Measurements from ENCODE around the gene OR2G6. TPM values are rescaled to one million over a fixed set of nuclear protein-coding genes. Genes with fewer than 3 reads are reported as not detected.
A peak's percentile ranks its signal among the peaks of the same experiment; 100 is the strongest.
"Not testable (repeated sequence)": the region's sequence is repeated elsewhere in the genome, so short reads cannot be mapped to it uniquely, and the experiment has no call there.

OR2G6 gene
- total and polyA plus RNA-seq, 2 of the 13 experiments (the other 11 are each of a cell fraction or from before 2014, with no cell fraction given) = not detected

DNA sequence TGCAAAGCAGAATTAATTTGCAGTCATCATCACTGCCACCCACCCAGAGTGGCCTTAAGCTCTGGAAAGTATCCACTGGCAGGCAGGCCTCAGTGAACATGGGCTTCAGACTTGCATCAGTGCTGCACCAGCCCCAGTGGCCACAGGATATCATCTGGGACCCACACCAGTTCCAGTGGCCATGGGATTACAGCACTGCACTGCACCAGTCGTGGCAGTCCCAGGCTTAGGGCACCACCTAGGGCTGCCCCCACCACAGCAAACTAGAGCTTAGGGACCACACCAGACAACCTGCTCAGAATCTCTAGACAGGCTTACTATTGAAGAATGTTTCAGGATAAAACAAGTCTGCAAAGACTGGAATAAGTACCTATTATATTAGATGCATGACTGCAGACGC is 39.5 kb downstream of the OR2G6 start:
- H3K4me3 ChIP-seq (replicated peaks in 1 of 3; ENCODE audit: insufficient read depth in 1 of 3, low read depth in 2 of 3, low read length in 3 of 3); H2AFZ ChIP-seq (ENCODE audit: low read length); H3K9ac ChIP-seq (ENCODE audit: insufficient read depth, low read depth, low read length); DNase-seq (ENCODE audit: low spot score); H3K4me2 ChIP-seq (ENCODE audit: low read depth, low read length); FAIRE-seq; H3K4me1 ChIP-seq (ENCODE audit: insufficient read depth, low read length); H3K9me3 ChIP-seq (ENCODE audit: low read length); in situ Hi-C loops (cut with HindIII; ENCODE audit: extremely low pct_ligation_motif_present, low pct_unique_long_range_greater_than_20kb); H4K20me1 ChIP-seq (ENCODE audit: insufficient read depth, low read length); BruUV-seq (replicated peaks); H3K36me3 ChIP-seq (replicated peaks in 1 of 2; ENCODE audit: control insufficient read depth in 1 of 2, insufficient read depth in 2 of 2, low read length in 2 of 2); H3K27ac ChIP-seq (ENCODE audit: extremely low read length, insufficient read depth, low read length); intact Hi-C loops (cut with micrococcal nuclease; ENCODE audit: unreplicated experiment); ATAC-seq; H3K79me2 ChIP-seq (ENCODE audit: insufficient read depth, low read length); POLR2A ChIA-PET; H3K27me3 ChIP-seq (ENCODE audit: control insufficient read depth in 1 of 2, insufficient read depth in 2 of 2, low read length in 2 of 2); CTCF ChIA-PET (ENCODE audit: low intra/inter-chr PET ratio, low total read pairs): not testable (repeated sequence)
- WGBS (ENCODE audit: low lambda C conversion rate) = no CpG with 5 or more reads among the region's 2 CpGs

DNA sequence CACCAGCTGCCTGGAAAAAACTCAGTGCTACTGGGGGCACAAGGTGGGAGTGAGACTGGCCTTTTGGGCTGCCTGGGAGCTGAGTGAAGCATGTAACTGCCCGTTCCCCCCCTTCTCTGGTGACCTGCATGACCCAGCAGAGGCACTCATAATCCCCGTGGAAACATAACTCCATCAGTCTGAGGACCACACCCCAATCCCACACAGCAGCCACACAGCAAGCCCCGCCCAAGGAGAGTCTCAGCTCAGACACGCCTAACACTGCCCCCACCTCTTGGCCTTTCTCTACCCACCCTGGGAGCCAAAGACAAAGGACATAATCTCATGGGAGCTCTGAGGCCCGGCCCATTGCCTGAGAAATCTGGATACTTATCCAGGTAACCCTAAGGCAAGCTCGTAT is 43.2 kb downstream of the OR2G6 start:
- H3K9me3 ChIP-seq (ENCODE audit: low read length); FAIRE-seq; CTCF ChIA-PET (ENCODE audit: low intra/inter-chr PET ratio, low total read pairs); H3K4me2 ChIP-seq (ENCODE audit: low read depth, low read length); H4K20me1 ChIP-seq (ENCODE audit: insufficient read depth, low read length); ATAC-seq; H3K4me3 ChIP-seq (replicated peaks in 1 of 3; ENCODE audit: insufficient read depth in 1 of 3, low read depth in 2 of 3, low read length in 3 of 3); H3K36me3 ChIP-seq (replicated peaks in 1 of 2; ENCODE audit: control insufficient read depth in 1 of 2, insufficient read depth in 2 of 2, low read length in 2 of 2); POLR2A ChIA-PET; H2AFZ ChIP-seq (ENCODE audit: low read length); H3K27ac ChIP-seq (ENCODE audit: extremely low read length, insufficient read depth, low read length); intact Hi-C loops (cut with micrococcal nuclease; ENCODE audit: unreplicated experiment); DNase-seq (ENCODE audit: low spot score); H3K79me2 ChIP-seq (ENCODE audit: insufficient read depth, low read length); H3K4me1 ChIP-seq (ENCODE audit: insufficient read depth, low read length); BruUV-seq (replicated peaks); H3K27me3 ChIP-seq (ENCODE audit: control insufficient read depth in 1 of 2, insufficient read depth in 2 of 2, low read length in 2 of 2); H3K9ac ChIP-seq (ENCODE audit: insufficient read depth, low read depth, low read length); in situ Hi-C loops (cut with HindIII; ENCODE audit: extremely low pct_ligation_motif_present, low pct_unique_long_range_greater_than_20kb): not testable (repeated sequence)
- no CpG with 5 or more reads among the region's 6 CpGs for WGBS (ENCODE audit: low lambda C conversion rate)

DNA sequence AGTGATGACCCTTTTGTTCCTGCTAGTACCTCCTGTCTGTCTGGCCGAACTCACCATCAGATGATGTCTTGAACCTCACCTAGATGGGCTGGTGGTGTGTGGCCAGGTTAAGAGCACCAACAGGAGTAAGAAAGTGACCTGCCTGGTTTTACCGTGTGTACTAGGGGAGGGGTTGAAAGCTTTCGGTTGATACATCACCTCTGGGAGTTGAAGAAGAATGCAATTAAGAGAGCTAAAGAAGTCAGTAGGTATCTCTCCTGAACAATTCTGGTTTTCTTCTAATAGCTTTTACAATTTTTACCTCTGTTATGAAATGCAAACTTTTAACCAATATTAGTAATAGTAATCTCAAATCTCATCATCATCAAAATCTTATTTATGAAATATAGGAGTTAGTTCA is 54.8 kb downstream of the OR2G6 start, which contains the start of gene OR2T29:
TSS of gene OR2T29 (minus strand) at position 101 of the 400 bp plus-strand sequence. CDS start 3,281 bp downstream, outside the sequence.
- DNase-seq (ENCODE audit: low spot score); H3K4me2 ChIP-seq (ENCODE audit: low read depth, low read length); H3K36me3 ChIP-seq (replicated peaks in 1 of 2; ENCODE audit: control insufficient read depth in 1 of 2, insufficient read depth in 2 of 2, low read length in 2 of 2); ATAC-seq; H4K20me1 ChIP-seq (ENCODE audit: insufficient read depth, low read length); H3K9ac ChIP-seq (ENCODE audit: insufficient read depth, low read depth, low read length); H3K79me2 ChIP-seq (ENCODE audit: insufficient read depth, low read length); H3K9me3 ChIP-seq (ENCODE audit: low read length); POLR2A ChIA-PET; CTCF ChIA-PET (ENCODE audit: low intra/inter-chr PET ratio, low total read pairs); H3K27me3 ChIP-seq (ENCODE audit: control insufficient read depth in 1 of 2, insufficient read depth in 2 of 2, low read length in 2 of 2); H3K27ac ChIP-seq (ENCODE audit: extremely low read length, insufficient read depth, low read length); intact Hi-C loops (cut with micrococcal nuclease; ENCODE audit: unreplicated experiment); H3K4me3 ChIP-seq (replicated peaks in 1 of 3; ENCODE audit: insufficient read depth in 1 of 3, low read depth in 2 of 3, low read length in 3 of 3); H2AFZ ChIP-seq (ENCODE audit: low read length); BruUV-seq (replicated peaks); in situ Hi-C loops (cut with HindIII; ENCODE audit: extremely low pct_ligation_motif_present, low pct_unique_long_range_greater_than_20kb); FAIRE-seq; H3K4me1 ChIP-seq (ENCODE audit: insufficient read depth, low read length): not testable (repeated sequence)
- WGBS (ENCODE audit: low lambda C conversion rate) = 30% methylated on average over 2 of the region's 3 CpGs

DNA sequence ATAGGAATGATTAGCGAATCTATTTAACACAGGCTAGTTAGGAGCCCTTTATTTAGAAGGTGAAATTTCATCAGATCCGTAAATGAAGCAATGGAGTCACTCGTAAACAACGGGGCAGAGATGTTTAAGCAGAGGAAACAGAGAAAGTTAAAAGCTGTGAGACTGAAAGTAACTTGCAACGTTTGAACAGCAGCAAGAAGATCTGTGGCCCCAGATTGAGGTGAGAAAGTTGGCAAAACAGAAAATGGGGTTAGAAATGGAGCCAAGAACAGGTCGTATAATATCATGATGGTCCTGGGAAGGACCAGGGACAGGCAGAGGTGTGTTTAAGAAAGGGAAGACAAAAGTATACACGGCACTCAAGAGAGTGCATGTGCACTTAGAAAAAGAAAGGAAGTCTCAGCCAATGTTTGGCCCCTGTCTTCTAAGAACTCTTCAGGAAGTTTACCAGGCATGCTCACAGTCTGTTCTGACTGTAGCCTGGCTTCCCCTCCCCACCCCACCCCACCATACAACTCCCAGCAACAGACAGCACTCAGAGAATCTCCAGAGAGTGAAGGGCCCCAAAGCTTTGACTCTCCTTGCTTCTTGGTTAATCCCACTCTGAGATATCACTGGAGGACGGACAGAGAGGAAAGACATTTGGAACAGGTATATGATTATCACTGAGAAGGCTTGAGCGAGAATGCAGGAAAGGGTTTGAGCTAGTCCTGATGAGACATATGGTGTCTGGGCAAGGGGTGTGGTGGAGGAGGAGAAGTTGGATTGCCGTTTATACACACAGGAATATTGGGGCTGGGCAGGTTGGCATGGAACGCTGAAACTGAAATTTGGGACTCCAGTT is 57.9 kb downstream of the OR2G6 start:
- H4K20me1 ChIP-seq (ENCODE audit: insufficient read depth, low read length); H3K36me3 ChIP-seq (replicated peaks in 1 of 2; ENCODE audit: control insufficient read depth in 1 of 2, insufficient read depth in 2 of 2, low read length in 2 of 2); H3K4me3 ChIP-seq (replicated peaks in 1 of 3; ENCODE audit: insufficient read depth in 1 of 3, low read depth in 2 of 3, low read length in 3 of 3); DNase-seq (ENCODE audit: low spot score); H3K4me1 ChIP-seq (ENCODE audit: insufficient read depth, low read length); ATAC-seq; H3K9ac ChIP-seq (ENCODE audit: insufficient read depth, low read depth, low read length); H3K9me3 ChIP-seq (ENCODE audit: low read length); H3K4me2 ChIP-seq (ENCODE audit: low read depth, low read length); H3K27me3 ChIP-seq (ENCODE audit: control insufficient read depth in 1 of 2, insufficient read depth in 2 of 2, low read length in 2 of 2); H3K27ac ChIP-seq (ENCODE audit: extremely low read length, insufficient read depth, low read length); in situ Hi-C loops (cut with HindIII; ENCODE audit: extremely low pct_ligation_motif_present, low pct_unique_long_range_greater_than_20kb); H2AFZ ChIP-seq (ENCODE audit: low read length); intact Hi-C loops (cut with micrococcal nuclease; ENCODE audit: unreplicated experiment); CTCF ChIA-PET (ENCODE audit: low intra/inter-chr PET ratio, low total read pairs); H3K79me2 ChIP-seq (ENCODE audit: insufficient read depth, low read length); POLR2A ChIA-PET; BruUV-seq (replicated peaks): not testable (repeated sequence)
- FAIRE-seq = peak; percentile 12
- 0% methylated on average over 11 of the region's 11 CpGs for WGBS (ENCODE audit: low lambda C conversion rate)
